Measurements from ENCODE around the gene HK2.
A peak's percentile ranks its signal among the peaks of the same experiment; 100 is the strongest.
"Not testable (repeated sequence)": the region's sequence is repeated elsewhere in the genome, so short reads cannot be mapped to it uniquely, and the experiment has no call there.

Gene HK2

DNA sequence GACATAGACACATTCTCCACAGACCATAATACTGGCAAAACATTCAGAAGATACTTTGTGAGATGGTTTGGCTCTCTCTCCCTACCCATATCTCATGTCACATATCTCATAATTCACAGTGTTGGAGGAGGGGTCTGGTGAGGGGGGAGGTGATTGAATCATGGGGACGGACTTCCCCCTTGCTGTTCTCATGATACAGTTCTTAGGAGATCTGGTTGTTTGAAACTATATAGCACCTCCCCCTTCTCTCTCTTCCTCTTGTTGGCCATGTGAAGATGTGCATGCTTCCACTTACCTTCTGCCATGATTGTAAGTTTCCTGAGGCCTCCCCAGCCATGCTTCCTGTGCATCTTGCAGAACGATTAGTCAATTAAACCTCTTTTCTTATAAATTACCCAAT is 61.1 kb downstream of the HK2 start:
- DNase-seq (ENCODE audit: low read depth): no peak

DNA sequence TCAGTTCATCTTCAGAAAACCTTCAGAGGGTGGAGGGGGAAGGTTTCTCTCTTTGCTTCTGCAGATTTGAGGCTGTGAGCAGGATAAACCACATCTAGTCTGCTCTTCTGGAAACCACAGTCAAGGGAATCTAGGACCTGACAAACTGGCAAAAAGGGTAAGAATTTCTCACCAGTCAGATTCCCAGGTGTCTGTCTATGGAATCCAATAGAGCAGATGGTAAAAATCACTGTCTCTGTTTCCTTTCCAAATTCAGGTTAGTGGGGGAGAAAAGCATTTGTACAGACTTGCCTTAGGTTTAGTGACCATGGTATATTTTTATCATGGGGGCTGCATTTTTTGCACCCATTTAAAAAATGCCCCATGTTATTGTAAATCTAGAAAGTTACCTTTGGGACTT is 62.3 kb downstream of the HK2 start:
- DNase-seq (ENCODE audit: low read depth): no peak

GRCh38 chr2:74900225-74900624 is 66.3 kb downstream of the HK2 start:
- DNase-seq (ENCODE audit: low read depth): not testable (repeated sequence)

GRCh38 chr2:74902281-74902860 is 68.4 kb downstream of the HK2 start:
- no peak for DNase-seq (ENCODE audit: low read depth)

DNA sequence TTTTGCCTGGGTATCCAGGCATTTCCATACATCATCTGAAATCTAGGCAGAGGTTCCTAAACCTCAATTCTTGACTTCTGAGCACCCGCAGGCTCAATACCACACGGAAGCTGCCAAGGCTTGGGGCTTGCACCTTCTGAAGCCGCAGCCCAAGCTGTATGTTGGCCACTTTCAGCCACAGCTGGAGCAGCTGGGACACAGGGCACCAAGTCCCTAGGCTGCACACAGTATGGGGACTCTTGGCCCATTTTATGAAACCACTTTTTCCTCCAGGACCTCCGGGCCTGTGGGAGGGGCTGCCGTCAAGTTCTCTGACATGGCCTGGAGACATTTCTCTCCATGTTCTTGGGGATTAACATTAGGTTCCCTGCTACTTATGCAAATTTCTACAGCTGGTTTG is 72.5 kb downstream of the HK2 start:
- DNase-seq (ENCODE audit: low read depth): no peak

DNA sequence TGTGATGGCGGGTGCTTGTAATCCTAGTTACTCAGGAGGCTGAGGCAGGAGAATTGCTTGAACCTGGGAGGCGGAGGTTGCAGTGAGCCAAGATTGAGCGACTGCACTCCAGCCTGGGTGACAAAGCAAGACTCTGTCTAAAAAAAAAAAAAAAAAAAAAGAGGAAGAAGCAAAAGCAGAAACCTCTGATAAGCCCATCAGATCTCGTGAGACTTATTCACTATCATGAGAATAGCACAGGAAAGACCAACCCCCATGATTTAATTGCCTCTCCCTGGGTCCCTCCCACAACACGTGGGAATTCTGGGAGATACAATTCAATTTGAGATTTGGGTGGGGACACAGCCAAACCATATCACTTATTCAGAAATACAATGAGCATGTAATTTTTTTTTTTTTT is 73.6 kb downstream of the HK2 start:
- DNase-seq (ENCODE audit: low read depth): not testable (repeated sequence)

DNA sequence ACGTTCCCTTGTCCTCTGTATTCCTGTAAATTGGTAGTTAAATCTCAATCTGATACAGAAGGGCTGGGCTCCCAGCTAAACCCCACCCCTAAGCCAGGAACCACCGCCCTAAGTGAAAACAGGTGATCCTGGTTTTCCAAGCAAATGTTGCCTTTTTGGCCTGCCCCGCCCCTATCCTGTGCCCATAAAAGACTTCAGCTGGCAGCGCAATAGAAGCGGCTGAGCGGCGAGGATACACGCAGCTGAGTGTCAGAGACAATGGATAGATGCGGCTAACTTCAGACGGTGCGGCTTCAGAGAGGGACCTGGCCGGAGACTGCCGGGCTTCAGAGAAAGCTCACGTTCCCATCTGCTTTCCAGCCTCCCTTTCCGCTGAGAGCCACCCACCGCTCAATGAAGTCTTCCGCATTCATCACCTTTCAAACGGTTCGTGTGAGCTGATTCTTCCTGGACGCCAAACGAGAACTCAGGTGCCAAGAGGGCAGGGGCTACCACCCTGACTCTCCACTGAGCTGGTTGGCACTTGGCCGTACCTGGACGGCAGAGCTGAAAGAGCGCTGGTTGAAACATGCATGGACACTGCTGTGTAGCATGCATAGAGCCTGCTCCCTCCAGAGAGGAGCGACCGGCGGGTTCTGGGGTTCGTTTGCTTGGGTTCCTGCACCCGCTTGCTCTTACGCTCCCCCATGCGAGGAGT is 75.0 kb downstream of the HK2 start:
- DNase-seq (ENCODE audit: low read depth): no peak

GRCh38 chr2:74910245-74910644 is 76.3 kb downstream of the HK2 start:
- no peak for DNase-seq (ENCODE audit: low read depth)

DNA sequence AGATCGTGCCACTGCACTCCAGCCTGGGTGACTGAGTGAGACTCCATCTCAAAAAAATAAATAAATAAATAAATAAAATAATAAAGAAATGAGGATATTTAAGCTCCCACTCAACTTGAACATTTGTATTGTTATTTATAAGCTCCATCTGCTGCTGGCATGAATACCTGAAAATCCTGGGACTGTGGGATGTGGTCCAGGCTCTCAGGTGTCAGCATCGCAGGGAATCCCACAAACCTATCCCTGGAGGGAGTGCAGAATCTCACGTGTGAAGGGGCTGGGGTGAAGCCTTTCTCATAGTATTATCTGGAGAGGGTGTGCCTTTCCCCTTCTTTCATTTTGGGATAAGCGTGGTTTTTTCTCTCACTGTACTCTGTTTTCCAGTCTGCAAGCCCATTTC is 77.1 kb downstream of the HK2 start:
- no peak for DNase-seq (ENCODE audit: low read depth)

DNA sequence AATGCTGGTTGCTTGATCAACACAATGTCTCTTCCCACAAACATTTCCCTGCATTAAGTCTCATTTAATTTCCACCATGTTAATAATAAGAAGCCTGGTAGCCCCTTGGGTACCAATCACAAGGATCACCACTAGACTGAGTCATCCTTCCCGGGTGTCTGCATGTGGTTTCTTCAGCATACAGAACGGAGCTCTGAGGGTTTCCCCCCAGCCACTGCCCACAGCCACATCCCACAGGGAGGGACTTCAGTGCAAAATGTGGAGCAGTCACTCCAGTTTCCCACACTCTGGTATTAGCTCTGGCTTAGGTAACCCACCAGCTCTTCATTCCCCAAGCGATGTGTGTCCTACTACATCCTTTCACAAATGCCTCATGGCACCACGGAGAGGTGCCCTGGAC is 81.8 kb downstream of the HK2 start:
- DNase-seq (ENCODE audit: low read depth): peak; percentile 15

GRCh38 chr2:74916394-74916793 is 82.5 kb downstream of the HK2 start:
- DNase-seq (ENCODE audit: low read depth): no peak

DNA sequence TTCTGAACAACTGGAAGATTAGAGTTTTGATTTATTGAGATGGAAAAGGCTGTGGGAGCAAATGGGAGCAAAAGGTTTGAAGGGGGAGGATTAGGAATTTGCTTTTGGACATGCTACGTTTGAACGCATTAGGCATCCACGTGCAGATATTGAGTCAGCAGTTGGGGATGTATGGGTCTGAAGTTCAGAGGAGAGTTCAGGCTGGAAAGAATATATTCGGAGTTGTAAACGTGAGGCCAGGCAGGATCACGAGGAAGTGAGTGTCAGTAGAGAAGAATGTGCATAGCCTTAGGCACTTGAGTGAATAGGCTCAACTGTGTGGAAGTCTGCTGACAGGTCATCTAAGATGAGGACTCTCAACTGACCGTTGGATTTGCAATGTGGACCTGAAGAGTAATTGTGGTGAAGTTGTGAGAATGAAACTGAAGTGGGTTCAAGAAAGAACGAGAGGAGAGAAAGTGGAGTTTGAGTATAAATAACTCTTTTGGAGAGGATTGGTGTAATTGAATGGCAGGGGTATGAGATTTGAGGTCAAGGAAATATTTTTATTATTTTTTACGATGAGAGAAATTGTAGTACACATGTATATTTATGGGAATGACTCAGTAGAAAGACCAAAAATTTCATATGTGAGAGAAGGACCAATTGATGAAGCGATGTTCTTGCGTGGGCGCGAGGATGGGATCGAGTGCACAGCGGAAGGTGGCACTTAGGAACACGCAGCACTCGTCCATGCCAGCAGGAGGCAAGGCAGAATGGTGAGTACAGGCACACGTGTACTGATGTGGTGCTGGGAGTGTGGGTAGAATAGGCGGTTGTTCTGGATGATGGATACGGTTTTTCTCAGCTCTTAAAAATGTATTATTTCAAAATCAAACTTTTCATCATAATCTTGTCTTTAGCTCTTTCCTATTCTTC is 84.0 kb downstream of the HK2 start:
- no peak for DNase-seq (ENCODE audit: low read depth)

GRCh38 chr2:74919827-74920226 is 85.9 kb downstream of the HK2 start:
- DNase-seq (ENCODE audit: low read depth): peak; percentile 65

DNA sequence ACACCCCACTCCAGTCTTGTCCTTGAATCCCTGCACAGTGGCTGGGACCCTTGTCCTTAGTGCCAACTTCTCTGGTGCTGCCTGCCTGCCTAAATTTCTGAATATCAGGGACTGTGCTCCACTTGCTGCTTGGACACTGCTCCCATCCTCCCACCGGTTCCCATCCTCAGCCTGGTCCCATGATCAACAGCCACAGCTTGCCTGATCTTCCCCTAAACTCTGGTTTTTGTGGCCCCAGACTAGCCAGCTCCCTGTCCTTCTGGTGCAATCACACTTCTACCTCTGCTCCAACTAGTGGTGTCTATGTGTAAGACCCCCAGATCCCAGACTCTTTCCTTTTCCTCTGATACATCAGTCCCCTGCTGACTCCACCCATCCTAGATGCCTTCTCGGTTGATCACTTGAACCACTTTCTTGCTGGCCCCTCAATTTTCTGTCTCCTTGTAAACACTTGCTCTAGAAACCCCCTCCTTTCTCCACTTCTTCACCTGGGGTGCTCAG is 87.4 kb downstream of the HK2 start:
- no peak for DNase-seq (ENCODE audit: low read depth)

DNA sequence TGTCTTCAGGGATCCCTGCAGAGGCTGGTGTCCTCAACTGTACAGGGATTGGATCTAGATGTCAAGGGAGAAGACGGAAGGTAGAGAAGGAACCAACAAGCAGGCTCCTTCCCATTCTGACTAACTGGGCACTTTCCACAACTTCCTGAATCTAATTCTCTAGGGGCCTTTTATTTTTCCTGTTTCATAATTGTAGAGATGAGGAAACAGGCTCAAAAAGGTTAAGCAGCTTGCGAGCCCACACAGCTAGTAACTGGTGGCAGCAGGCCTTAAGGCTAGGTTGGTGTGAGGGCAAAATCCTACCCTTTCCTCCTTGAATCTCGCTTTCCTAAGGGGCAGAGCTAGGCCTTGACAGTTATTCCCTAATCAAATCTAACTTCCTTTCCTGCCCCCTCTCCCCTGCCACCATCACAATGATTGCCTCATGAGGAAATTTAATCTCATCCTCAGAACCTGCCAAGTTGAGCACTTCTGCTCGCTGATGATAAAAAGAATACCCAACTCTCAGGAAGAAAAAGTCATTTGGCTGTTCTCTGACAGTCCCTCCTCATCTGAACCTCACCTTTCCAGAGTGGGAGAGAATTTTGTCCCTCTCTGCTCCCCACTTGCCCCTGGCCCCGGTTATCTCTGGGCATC is 88.8 kb downstream of the HK2 start:
- DNase-seq (ENCODE audit: low read depth): no peak

GRCh38 chr2:74924463-74925265 is 90.7 kb downstream of the HK2 start:
- no peak for DNase-seq (ENCODE audit: low read depth)

- DNase-seq (ENCODE audit: low read depth): no peak
These were observed 91.4 kb downstream of the HK2 start for GRCh38 chr2:74925361-74925786.

DNA sequence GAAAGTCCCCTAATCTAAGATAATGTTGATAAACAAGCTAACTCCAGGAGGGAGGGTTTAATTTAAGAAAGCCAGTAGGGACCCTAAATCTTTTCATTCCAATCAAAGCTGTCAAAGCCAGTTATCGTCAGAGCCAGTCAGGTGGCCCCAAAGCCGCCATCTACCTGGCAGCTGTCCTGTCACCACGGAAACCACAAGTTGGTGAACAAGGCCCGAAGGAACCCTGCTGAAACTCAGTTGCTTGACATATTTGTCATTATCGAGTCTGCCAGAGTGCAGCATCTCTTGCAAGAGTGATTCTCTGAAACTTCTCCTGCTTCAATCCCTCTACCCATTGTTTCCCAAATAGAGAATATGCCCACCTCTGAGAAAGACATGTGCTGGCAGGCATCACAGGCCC is 93.7 kb downstream of the HK2 start:
- DNase-seq (ENCODE audit: low read depth): no peak

DNA sequence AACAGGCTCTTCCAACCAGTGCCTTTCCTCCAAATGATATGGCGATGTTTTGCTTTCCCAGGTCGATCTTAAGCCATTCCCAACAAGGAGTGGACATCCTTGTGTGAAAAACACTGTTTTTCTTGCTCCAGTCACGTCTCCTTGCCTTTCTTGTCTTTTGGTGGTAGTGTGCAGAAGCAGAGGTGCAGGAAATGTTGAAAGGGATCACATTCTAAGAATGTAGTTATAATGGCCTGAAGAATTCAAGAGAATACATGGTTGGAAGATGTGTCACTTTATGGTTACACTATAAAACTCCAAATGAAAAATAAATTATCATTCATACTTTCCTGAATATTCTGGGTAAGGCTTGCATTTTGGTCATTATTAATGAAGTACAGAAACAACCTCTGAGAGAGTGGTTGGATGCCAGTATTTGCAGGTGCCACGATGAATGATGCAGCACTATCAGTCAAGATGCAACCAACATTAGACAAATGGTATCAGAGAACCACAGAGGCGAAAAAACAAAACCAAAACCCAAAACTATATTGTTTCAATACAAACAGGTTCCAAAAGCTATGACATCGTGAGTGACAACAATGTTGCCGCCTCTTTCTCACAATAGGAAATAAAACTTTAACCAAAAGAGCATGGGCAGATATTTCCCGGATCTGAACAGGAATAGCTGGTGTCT is 97.0 kb downstream of the HK2 start:
- DNase-seq (ENCODE audit: low read depth): no peak

GRCh38 chr2:74931940-74932339 is 98.0 kb downstream of the HK2 start:
- no peak for DNase-seq (ENCODE audit: low read depth)

DNA sequence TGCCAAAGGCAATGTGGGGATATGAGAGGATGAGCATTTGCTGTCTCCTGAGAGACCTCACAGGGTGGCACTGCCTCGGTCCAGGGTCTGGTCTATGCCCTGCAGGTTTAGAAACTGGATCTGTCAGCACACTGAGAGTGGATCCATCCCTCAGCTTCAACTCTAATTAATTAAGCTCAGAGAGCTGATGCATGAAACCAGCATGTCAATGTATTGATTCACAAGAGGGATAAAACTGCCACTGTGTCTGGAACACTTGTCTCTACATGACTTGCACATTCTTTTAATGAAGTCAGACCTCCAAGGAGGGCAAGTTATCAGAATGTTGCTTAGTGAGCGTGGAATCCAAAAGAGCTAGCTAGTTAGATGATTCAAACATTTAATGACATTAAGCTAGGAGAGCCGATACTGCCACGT is 102.1 kb downstream of the HK2 start:
- no peak for DNase-seq (ENCODE audit: low read depth)
